ENCODE results near the gene SPPL2C. TPM values are rescaled to one million over a fixed set of nuclear protein-coding genes. Genes with fewer than 3 reads are reported as not detected.

The SPPL2C gene
- total RNA-seq, 4 donors from 2014 or later = not detected

DNA sequence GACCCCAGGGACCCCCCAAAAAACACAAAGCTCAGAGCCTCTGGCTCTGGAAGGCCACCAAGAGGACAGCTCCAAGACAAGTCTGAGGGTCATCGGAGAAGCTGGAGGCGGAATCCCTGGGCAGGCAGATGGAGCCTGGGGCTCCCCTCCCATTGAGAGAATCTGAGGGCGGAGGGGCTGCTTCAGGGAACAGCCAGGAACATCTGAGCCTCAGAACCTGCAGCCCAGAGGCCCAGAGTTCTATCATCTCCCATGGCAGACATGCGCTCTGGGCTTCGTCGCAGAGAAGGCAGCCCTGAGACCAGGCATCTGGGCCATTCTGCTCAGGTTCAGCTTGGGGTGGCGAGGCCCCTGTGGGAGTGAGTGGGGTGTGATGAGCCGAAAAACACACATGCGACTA, 7.1 kb upstream of the SPPL2C start:
- no peaks in the 10 kb centered on the region for H3K4me1 ChIP-seq
- H3K27me3 ChIP-seq = no peaks in the 10 kb centered on the region
- H3K4me3 ChIP-seq = no peak overlapping the region
- no peaks in the 10 kb centered on the region for H3K9me3 ChIP-seq
- no peak for TF ChIP-seq CTCF (IDR thresholded peaks at IDR 0.05)
- DNase-seq = no peak
- H3K27ac ChIP-seq = no peak overlapping the region
- no peaks in the 10 kb centered on the region for H3K36me3 ChIP-seq

DNA sequence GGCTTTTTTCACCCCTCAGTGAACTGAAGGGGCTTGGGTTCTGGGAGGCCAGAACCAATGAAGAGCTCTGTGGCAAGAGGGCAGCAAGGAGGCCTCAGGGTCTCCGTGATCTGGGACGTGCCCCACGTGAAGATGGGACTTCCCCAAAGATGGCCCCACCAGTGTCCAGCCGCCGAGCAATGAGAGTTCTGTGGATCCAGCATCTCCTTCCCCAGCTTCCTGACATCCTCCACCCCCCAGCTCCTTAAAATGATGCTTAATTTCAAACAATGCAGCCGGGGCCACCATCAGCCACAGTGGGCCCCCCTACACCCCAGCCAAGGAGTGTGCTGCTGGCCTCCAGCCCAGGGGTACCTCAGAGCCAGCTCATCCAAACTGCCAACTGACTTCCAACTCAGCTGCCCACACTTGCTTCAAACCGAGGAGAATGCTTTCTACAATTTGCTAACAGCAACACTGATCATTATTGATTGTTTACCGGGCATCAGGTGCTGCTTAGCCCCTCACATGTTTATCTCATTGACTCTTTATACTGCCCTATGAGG, 5.9 kb upstream of the SPPL2C start:
- H3K36me3 ChIP-seq = no peaks in the 10 kb centered on the region
- no peak overlapping the region for H3K27ac ChIP-seq
- TF ChIP-seq CTCF (IDR thresholded peaks at IDR 0.05) (no peak), POLR2A (IDR thresholded peaks at IDR 0.05) (no peak)

GRCh38 chr17:45839442-45839841, 5.2 kb upstream of the SPPL2C start:
- Histone ChIP-seq H3K27ac (no peak overlapping the region), H3K4me3 (no peak overlapping the region), H3K9me3 (no peaks in the 10 kb centered on the region), H3K4me1 (no peaks in the 10 kb centered on the region), H3K36me3 (no peaks in the 10 kb centered on the region), H3K27me3 (no peaks in the 10 kb centered on the region)
- TF ChIP-seq CTCF (IDR thresholded peaks at IDR 0.05) = no peak
- TF ChIP-seq POLR2A (IDR thresholded peaks at IDR 0.05) = no peak
- no peak for DNase-seq

More for the DNA sequence above, 5.9 kb upstream of the SPPL2C start:
- no peak for DNase-seq
- Histone ChIP-seq H3K4me3 (no peak overlapping the region), H3K4me1 (no peaks in the 10 kb centered on the region), H3K27me3 (no peaks in the 10 kb centered on the region), H3K9me3 (no peaks in the 10 kb centered on the region)

DNA sequence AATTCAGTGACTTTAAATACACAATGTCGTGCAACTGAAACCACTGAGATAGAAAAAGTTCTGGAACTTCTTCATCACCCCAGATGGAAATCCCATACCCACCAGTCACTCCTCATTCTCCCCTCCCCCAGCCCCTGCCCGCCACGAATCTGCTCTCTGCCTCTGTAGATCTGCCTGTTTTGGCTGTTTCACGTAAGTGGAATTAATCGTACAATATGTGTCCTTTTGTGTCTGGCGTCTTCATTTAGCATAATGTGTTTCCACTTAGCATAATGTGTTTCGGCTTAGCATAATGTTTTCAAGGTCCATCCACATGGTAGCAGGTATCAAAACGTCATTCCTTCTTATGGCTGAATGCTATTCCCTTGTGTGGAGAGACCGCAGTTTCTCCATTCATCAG, 3.5 kb upstream of the SPPL2C start:
- Histone ChIP-seq H3K4me1 (no peaks in the 10 kb centered on the region), H3K27me3 (no peaks in the 10 kb centered on the region), H3K27ac (no peak overlapping the region), H3K4me3 (no peak overlapping the region), H3K9me3 (no peaks in the 10 kb centered on the region), H3K36me3 (no peaks in the 10 kb centered on the region)
- TF ChIP-seq CTCF (IDR thresholded peaks at IDR 0.05) (no peak), POLR2A (IDR thresholded peaks at IDR 0.05) (no peak)
- DNase-seq = no peak

GRCh38 chr17:45841883-45842525, 2.7 kb upstream of the SPPL2C start:
- no peak overlapping the region for H3K27ac ChIP-seq
- no peak overlapping the region for H3K4me3 ChIP-seq
- H3K36me3 ChIP-seq = no peaks in the 10 kb centered on the region
- DNase-seq = no peak
- TF ChIP-seq CTCF (IDR thresholded peaks at IDR 0.05) (no peak), POLR2A (IDR thresholded peaks at IDR 0.05) (no peak)
- H3K27me3 ChIP-seq = no peaks in the 10 kb centered on the region
- no peaks in the 10 kb centered on the region for H3K9me3 ChIP-seq
- no peaks in the 10 kb centered on the region for H3K4me1 ChIP-seq

All from Peyer's patch (tissue), 4 donors.